HG02642 (cell line): ENCODE results near the gene RAB31.
"Not testable (repeated sequence)": the region's sequence is repeated elsewhere in the genome, so short reads cannot be mapped to it uniquely, and the experiment has no call there.

Source experiments
- ATAC-seq: cut with Tn5 transposase; IDR thresholded peaks from one replicate; pipeline ENCODE4 v1.9.1; 2021; ENCODE audit warnings: mild to moderate bottlenecking; ENCODE audit not compliant: unreplicated experiment, poor library complexity

The RAB31 gene

GRCh38 chr18:9871244-9871746, 163.2 kb downstream of the RAB31 start:
- no peak for ATAC-seq

GRCh38 chr18:9872823-9873222, 164.7 kb downstream of the RAB31 start:
- no peak for ATAC-seq

- no peak for ATAC-seq
These were observed 166.6 kb downstream of the RAB31 start for GRCh38 chr18:9874728-9875127.

- no peak for ATAC-seq
These were observed 168.2 kb downstream of the RAB31 start for GRCh38 chr18:9876212-9876866.

GRCh38 chr18:9876867-9877654, 169.0 kb downstream of the RAB31 start:
- ATAC-seq: no peak

- no peak for ATAC-seq
These were observed 169.5 kb downstream of the RAB31 start for GRCh38 chr18:9877655-9878014.

- ATAC-seq: no peak
These were observed 170.0 kb downstream of the RAB31 start for GRCh38 chr18:9878095-9878494.

- no peak for ATAC-seq
These were observed 170.7 kb downstream of the RAB31 start for GRCh38 chr18:9878783-9879242.

GRCh38 chr18:9884090-9884489, 176.0 kb downstream of the RAB31 start:
- ATAC-seq: no peak

GRCh38 chr18:9884532-9885140, 176.5 kb downstream of the RAB31 start:
- no peak for ATAC-seq

- ATAC-seq: no peak
These were observed 177.3 kb downstream of the RAB31 start, which contains the start of gene TXNDC2 for GRCh38 chr18:9885170-9886004. Gene TXNDC2 (plus strand): TSS chr18:9885973. CDS start chr18:9886681, 708 bp downstream.

GRCh38 chr18:9886005-9886348, 177.9 kb downstream of the RAB31 start:
- ATAC-seq: no peak

- no peak for ATAC-seq
These were observed 179.9 kb downstream of the RAB31 start for GRCh38 chr18:9887992-9888391.

- no peak for ATAC-seq
These were observed 182.1 kb downstream of the RAB31 start for GRCh38 chr18:9890196-9890595.

GRCh38 chr18:9890957-9891356, 182.9 kb downstream of the RAB31 start:
- ATAC-seq: no peak

GRCh38 chr18:9891515-9891914, 183.4 kb downstream of the RAB31 start:
- not testable (repeated sequence) for ATAC-seq

GRCh38 chr18:9894454-9895068, 186.5 kb downstream of the RAB31 start:
- ATAC-seq: no peak

GRCh38 chr18:9897129-9897528, 189.0 kb downstream of the RAB31 start:
- no peak for ATAC-seq

GRCh38 chr18:9897787-9898291, 189.7 kb downstream of the RAB31 start:
- not testable (repeated sequence) for ATAC-seq
